GM19395 (cell line): Measurements from ENCODE around the gene BMPR1A.
"Not testable (repeated sequence)": the region's sequence is repeated elsewhere in the genome, so short reads cannot be mapped to it uniquely, and the experiment has no call there.

Source experiments
- ATAC-seq: cut with Tn5 transposase; IDR thresholded peaks from one replicate; pipeline ENCODE4 v1.9.1; 2021; ENCODE audit warnings: mild to moderate bottlenecking, moderate library complexity; ENCODE audit not compliant: unreplicated experiment

Gene BMPR1A

GRCh38 chr10:86936661-86937501, 180.5 kb downstream of the BMPR1A start:
- no peak for ATAC-seq

- ATAC-seq, result no peak
These were observed 181.2 kb downstream of the BMPR1A start for GRCh38 chr10:86937502-86938154.

- ATAC-seq, result no peak
These were observed 181.8 kb downstream of the BMPR1A start for GRCh38 chr10:86938260-86938659.

GRCh38 chr10:86940076-86940475, 183.7 kb downstream of the BMPR1A start:
- not testable (repeated sequence) for ATAC-seq

GRCh38 chr10:86940677-86941076, 184.3 kb downstream of the BMPR1A start:
- ATAC-seq, result no peak

GRCh38 chr10:86941426-86941825, 185.0 kb downstream of the BMPR1A start:
- ATAC-seq, result no peak

- no peak for ATAC-seq
These were observed 185.6 kb downstream of the BMPR1A start for GRCh38 chr10:86941991-86942421.

GRCh38 chr10:86942441-86943315, 186.3 kb downstream of the BMPR1A start:
- no peak for ATAC-seq

GRCh38 chr10:86943316-86944030, 187.1 kb downstream of the BMPR1A start:
- no peak for ATAC-seq

GRCh38 chr10:86944031-86944419, 187.6 kb downstream of the BMPR1A start:
- no peak for ATAC-seq

- ATAC-seq, result no peak
These were observed 188.1 kb downstream of the BMPR1A start for GRCh38 chr10:86944471-86944870.

GRCh38 chr10:86944907-86945306, 188.5 kb downstream of the BMPR1A start:
- no peak for ATAC-seq

GRCh38 chr10:86945361-86946212, 189.2 kb downstream of the BMPR1A start:
- no peak for ATAC-seq

GRCh38 chr10:86946213-86947155, 190.1 kb downstream of the BMPR1A start:
- no peak for ATAC-seq

GRCh38 chr10:86947806-86948205, 191.4 kb downstream of the BMPR1A start:
- ATAC-seq, result not testable (repeated sequence)

- ATAC-seq, result no peak
These were observed 193.9 kb downstream of the BMPR1A start for GRCh38 chr10:86950349-86950748.

GRCh38 chr10:86951184-86951761, 194.9 kb downstream of the BMPR1A start:
- ATAC-seq, result no peak

GRCh38 chr10:86952106-86952505, 195.7 kb downstream of the BMPR1A start:
- no peak for ATAC-seq
